A172 (cell line): ENCODE measurements around the gene TBCD. TPM values are rescaled to one million over a fixed set of nuclear protein-coding genes. Genes with fewer than 3 reads are reported as not detected.

ENCODE experiments used
- DNase-seq: peaks from one replicate; pipeline ENCODE4 v3.0.0-alpha.2; 2015; ENCODE audit warnings: low spot score
- total RNA-seq: library from RNA; depleted of rRNA; stranded (reverse); fragments of >200 nt; shearing (Covaris generic); gene quantifications from 2 replicates; pipeline ENCODE4 v1.2.3, GENCODE V29; 2014

TBCD gene
- total RNA-seq, 1 experiment from 2014 or later, result 38.7 TPM

DNA sequence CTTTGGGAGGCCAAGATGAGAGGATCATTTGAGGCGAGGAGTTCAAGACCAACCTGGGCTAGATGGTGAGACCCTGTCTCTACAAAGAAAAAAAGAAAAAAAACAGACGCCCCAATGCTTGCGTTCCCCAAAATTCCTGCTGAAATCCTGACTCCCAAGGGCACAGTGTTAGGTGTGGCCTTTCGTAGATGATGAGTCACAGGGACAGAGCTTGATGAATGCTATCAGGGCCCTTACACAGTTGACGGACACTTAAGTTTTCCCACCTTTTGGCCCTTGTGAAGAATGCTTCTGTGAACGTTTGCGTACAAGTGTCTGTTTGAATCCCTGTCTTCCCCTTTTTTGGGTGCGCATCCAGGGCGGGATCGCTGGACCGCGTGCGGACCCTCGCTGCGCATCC, 104.5 kb downstream of the TBCD start:
- DNase-seq, result peak; percentile 36

GRCh38 chr17:82858376-82859126, 106.7 kb downstream of the TBCD start:
- DNase-seq, result no peak

DNA sequence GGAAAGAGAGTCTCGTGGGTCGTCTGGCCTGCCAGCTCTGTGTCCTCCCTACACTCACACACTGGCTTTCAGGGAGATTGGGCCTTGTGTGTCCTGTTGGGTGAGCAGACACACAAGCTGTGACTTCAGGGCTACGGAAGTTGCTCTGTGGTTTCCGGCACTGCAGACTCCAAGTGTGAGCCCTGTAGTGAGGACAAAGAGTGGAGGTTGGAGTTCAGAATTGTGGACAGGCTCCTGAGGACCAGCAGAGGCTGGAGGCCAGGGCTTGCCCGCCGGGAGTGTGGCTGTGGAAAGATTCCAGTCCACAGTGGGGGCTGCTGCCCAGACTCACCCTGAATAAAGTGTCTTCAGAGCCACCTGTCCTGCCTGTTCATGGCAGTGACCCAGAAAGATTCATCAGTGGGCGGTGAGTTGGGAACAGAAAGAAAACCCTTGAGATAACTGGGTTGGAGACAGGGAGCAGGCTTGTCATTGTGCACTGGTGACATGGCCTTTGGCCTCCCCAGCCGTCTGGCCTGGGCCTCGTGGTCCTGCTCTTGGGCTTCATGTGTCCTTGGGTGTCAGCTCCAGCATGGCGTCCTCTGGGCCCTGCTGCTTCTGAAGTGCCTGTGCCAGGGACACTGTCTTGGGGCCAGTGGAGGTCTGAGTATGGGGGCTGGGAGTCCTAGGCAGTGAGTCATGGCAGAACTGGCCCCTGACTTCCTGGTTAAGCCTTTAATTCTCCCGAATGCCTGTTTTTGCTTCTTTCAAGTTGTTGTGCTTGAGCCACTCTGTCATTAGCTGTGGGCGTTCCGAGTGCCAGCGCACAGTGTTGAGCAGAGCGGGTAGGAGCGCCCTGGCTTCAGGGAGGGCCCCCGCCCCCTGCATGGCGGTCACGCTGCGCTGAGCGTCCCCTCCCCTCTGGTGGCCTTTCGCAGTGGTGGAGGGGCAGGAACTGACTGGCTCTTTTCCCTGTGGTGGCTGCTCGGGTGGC, 107.9 kb downstream of the TBCD start:
- DNase-seq, result peak; percentile 93

DNA sequence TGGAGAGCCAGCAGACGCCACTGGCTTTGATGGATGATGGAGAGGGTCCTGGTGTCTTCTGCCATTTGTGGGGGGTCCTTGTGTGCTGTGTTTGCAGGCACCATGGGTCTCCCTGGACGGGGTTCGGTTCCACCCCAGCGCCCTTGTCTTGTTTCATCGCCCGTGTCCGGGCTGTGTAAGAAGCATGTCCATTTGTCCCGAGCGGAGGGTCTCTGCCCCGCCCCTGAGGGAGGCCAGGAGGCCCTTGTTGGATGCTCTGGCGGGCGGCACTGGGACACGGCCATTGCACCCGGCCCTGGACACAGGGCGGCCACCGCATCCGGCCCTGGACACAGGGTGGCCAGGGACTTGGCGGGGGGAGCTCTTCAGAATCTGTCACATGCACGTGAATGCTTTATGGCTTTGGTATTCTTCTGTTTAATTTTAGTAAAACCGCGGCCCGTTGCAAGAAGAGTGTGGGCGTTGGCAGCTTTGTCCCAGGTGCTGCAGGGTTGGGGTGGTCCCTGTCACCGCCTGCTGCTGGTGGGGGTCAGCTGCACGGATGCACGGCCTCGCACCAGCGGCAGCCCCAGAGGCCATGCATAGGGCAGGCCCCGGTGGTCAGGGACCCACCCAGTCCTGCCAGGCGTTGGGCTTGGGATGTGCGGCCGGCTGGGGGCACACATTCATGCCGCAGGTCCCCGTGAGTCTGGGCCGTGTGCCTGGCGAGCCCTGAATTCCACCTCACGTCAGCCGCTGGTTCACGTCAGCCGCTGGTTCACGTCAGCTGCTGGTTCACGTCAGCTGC, 108.9 kb downstream of the TBCD start:
- no peak for DNase-seq

- no peak for DNase-seq
Observed at GRCh38 chr17:82861393-82861775, 109.5 kb downstream of the TBCD start.

GRCh38 chr17:82862191-82862590, 110.3 kb downstream of the TBCD start:
- no peak for DNase-seq

- peak; percentile 11 for DNase-seq
Observed at GRCh38 chr17:82862737-82863382, 111.0 kb downstream of the TBCD start.

- DNase-seq, result no peak
Observed at GRCh38 chr17:82863383-82863940, 111.6 kb downstream of the TBCD start.

- DNase-seq, result peak; percentile 96
Observed at GRCh38 chr17:82863941-82864712, 112.3 kb downstream of the TBCD start.

DNA sequence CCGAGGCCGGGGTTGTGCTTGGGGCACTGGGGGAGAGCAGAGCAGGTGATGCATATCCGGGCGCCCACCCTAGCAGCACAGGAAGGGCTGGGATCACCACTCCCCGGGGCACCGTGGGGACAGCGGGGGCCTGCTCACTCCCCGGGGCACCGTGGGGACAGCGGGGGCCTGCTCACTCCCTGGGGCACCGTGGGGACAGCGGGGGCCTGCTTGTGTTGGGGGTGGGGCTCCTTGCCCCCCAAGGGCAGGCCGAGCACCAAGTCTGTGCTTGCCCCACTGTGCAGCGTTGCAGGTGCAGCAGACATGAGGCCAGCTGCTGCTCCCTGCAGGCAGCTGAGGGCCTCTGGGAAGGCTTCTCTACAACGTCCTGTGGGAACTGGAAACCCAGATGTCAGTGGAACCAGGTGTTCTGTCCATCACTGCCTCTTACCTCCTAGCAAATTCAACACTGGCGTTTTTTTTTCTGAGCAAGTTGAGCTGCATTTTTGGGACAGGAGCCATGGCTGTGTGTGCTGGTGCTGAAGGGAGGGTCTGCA, 112.9 kb downstream of the TBCD start:
- no peak for DNase-seq

- DNase-seq, result no peak
Observed at GRCh38 chr17:82865274-82865673, 113.4 kb downstream of the TBCD start.

- no peak for DNase-seq
Observed at GRCh38 chr17:82865774-82866395, 114.0 kb downstream of the TBCD start.

DNA sequence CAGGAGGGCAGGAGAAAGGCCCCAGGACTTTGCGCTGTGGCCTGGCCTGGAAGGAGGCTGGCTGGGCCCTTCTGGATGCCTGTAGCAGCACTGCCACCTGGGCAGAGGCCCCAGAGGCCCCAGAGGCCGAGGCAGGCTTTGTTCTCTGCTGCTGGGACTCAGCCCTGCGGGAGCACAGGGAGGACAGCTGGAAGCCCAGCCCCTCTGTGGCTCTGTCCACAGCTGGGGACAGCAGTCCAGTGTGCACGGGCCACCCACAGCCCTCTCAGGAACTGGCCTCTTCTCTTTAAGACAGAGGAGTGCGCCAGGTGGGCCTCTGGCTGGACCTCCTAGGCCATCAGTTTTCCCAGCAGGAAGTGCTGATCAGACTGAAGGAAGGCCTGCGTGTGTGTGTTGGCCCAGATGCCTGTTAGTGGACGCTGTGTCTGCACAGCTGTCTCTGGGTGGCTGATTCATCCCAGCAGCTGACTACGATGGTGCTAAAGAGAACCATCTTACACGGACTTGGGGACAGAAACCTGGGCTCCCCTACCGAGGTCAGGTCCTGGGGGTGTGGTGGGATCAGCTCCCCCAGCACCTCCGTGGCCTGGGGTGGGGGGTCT, 114.8 kb downstream of the TBCD start:
- DNase-seq, result peak; percentile 76

DNA sequence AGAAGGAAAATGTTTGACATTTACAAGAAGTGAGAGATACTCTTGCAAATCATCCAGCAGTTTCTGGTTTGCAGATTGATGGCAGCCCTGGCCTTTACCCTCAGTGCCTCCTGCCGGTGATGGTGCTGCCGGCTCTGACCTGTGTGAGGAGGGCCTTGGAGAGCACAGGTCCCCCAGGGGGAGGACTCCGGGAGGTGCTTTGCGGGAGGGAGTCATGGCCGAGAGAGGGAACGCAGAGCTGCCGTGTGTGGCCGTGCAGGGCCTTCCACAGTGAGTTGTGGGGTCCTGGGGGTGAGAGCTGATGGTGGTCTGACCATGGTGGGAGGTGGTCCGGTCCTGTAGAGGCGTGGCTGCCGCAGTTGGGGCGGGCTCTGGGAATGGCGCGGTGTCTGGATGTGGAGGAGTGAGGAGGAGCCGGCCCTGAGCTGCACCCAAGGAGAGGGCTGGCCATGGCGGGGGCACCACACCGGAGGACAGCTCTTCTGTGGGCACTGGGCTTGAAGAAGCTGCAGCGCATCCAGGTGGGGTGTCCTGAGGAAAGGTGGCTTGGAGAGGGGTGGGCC, 116.0 kb downstream of the TBCD start:
- DNase-seq, result no peak

GRCh38 chr17:82868715-82869131, 116.9 kb downstream of the TBCD start:
- no peak for DNase-seq

- DNase-seq, result no peak
Observed at GRCh38 chr17:82869536-82869935, 117.7 kb downstream of the TBCD start.

GRCh38 chr17:82870091-82870491, 118.2 kb downstream of the TBCD start:
- no peak for DNase-seq

- DNase-seq, result no peak
Observed at GRCh38 chr17:82870541-82870940, 118.7 kb downstream of the TBCD start.
